ENCODE measurements around the gene COA6. TPM values are rescaled to one million over a fixed set of nuclear protein-coding genes. Genes with fewer than 3 reads are reported as not detected.
A peak's percentile ranks its signal among the peaks of the same experiment; 100 is the strongest.

COA6 gene
- total and polyA plus RNA-seq, 2 of the 8 experiments (the other 6 are each of a cell fraction or from before 2014, with no cell fraction given): 22.9 to 44.9 TPM

- H3K14ac ChIP-seq (ENCODE audit: insufficient read length): no peak overlapping the region
- ChIA-PET POLR2A (ENCODE audit: partially characterized antibody) (no interaction called here), CTCF (ENCODE audit: partially characterized antibody) (interaction anchor here (1.0 to 3.4 kb wide), 3 partner anchors 35 to 247 kb away, joined by 3 to 15 read pairs (median 3); no protein-coding TSS in a partner anchor)
- peaks cover 0 to 12% of the 10 kb centered on the region in 2 experiments; a peak in 2 of 4 replicates for H3K79me2 ChIP-seq (ENCODE audit: control insufficient read depth in 1 of 2, insufficient read depth in 2 of 2, low read length in 2 of 2)
- no peaks in the 10 kb centered on the region for H4K20me1 ChIP-seq (replicated peaks in 1 of 2; ENCODE audit: control insufficient read depth in 1 of 2, insufficient read depth in 2 of 2, low read length in 2 of 2)
- no peak for FAIRE-seq
- H3K23ac ChIP-seq (ENCODE audit: insufficient read length): no peak overlapping the region
- WGBS, 2 experiments (ENCODE audit: extremely low coverage in 1 of 2, insufficient coverage in 1 of 2, insufficient read length in 1 of 2, insufficient replicate concordance in 2 of 2, low coverage in 1 of 2, low lambda C conversion rate in 2 of 2, missing lambda C conversion rate in 1 of 2): 72% methylated on average over 9 of the region's 9 CpGs; no CpG with 5 or more reads in 1 of the 2 experiments
- H4K91ac ChIP-seq (replicated peaks; ENCODE audit: insufficient read length, low read length): no peak overlapping the region
- no peak overlapping the region for H3K4ac ChIP-seq (replicated peaks; ENCODE audit: insufficient read length, low read depth, low read length)
- no peak overlapping the region for H2AK5ac ChIP-seq (ENCODE audit: low read depth, low read length)
- no peaks in the 10 kb centered on the region; a peak in 1 of 7 replicates for H3K27me3 ChIP-seq (replicated peaks in 1 of 4; ENCODE audit: control insufficient read depth in 3 of 4, extremely low read depth in 1 of 4, insufficient read depth in 3 of 4, low read length in 3 of 4)
- H2BK120ac ChIP-seq (replicated peaks; ENCODE audit: low read depth, low read length): no peak overlapping the region
- H4K5ac ChIP-seq (ENCODE audit: insufficient read length, low read depth, low read length): no peak overlapping the region
- peak overlapping the region; percentile 77 to 96 (median 94); a peak in 6 of 8 replicates for H3K4me3 ChIP-seq (ENCODE audit: extremely low read depth in 1 of 4, insufficient read depth in 2 of 4, low read depth in 3 of 4, low read length in 4 of 4)
- no peak overlapping the region for H3K27ac ChIP-seq (ENCODE audit: low read depth, low read length)
- TF ChIP-seq SIRT6 (IDR thresholded peaks at IDR 0.05; ENCODE audit: low read length): no peak
- TF ChIP-seq, protein P1, sequence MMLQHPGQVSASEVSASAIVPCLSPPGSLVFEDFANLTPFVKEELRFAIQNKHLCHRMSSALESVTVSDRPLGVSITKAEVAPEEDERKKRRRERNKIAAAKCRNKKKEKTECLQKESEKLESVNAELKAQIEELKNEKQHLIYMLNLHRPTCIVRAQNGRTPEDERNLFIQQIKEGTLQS (IDR thresholded peaks at IDR 0.05; ENCODE audit: insufficient read depth, low read depth, low read length): no peak
- no peak for TF ChIP-seq SUZ12 (IDR thresholded peaks at IDR 0.05; ENCODE audit: low read length)
- TF ChIP-seq ASH2L (IDR thresholded peaks at IDR 0.05; ENCODE audit: low read length): no peak
- no peaks in the 10 kb centered on the region for H3K23me2 ChIP-seq (ENCODE audit: low read depth, low read length)
- no peak overlapping the region for H2BK15ac ChIP-seq (ENCODE audit: low read length)
- no peak overlapping the region for H2BK12ac ChIP-seq (ENCODE audit: low read depth, low read length)
- no peak overlapping the region for H3K18ac ChIP-seq (ENCODE audit: extremely low read depth, low read length)
- no peak overlapping the region for H4K8ac ChIP-seq (ENCODE audit: extremely low read depth, insufficient read depth, low read length)
- H3K9me3 ChIP-seq (ENCODE audit: insufficient read depth in 2 of 2, low read depth in 1 of 2, low read length in 1 of 2): no peaks in the 10 kb centered on the region
- no peak for DNase-seq (ENCODE audit: low read depth in 1 of 2, low spot score in 2 of 2)
- peaks cover 6 to 17% (median 9%) of the 10 kb centered on the region in 4 experiments; a peak in 6 of 8 replicates for H3K36me3 ChIP-seq (ENCODE audit: control insufficient read depth in 2 of 4, insufficient read depth in 4 of 4, low read length in 3 of 4)
- no peak overlapping the region for H2BK20ac ChIP-seq (ENCODE audit: low read length)
- H3K4me2 ChIP-seq (ENCODE audit: insufficient read depth in 1 of 2, low read depth in 2 of 2, low read length in 2 of 2): peak overlapping the region; percentile 66 to 70
- H3K4me1 ChIP-seq (replicated peaks in 1 of 4; ENCODE audit: control insufficient read depth in 3 of 4, insufficient read depth in 4 of 4, low read length in 3 of 4): peaks cover 0 to 4% (median 1%) of the 10 kb centered on the region in 4 experiments; a peak in 3 of 7 replicates
- H2BK5ac ChIP-seq (ENCODE audit: low read depth, low read length): no peak overlapping the region
- H3K9ac ChIP-seq (replicated peaks in 1 of 4; ENCODE audit: extremely low read depth in 1 of 4, low read depth in 3 of 4, low read length in 3 of 4): peak overlapping the region in 2 of 4 experiments; percentile 0 to 43; a peak in 3 of 7 replicates
- H3K56ac ChIP-seq (replicated peaks; ENCODE audit: insufficient read length, low read depth, low read length): no peak overlapping the region
- no peak overlapping the region for H2AFZ ChIP-seq (ENCODE audit: low read length)
- no peaks in the 10 kb centered on the region for H3K79me1 ChIP-seq (ENCODE audit: low read depth, low read length)
Observed at GRCh38 chr1:234372011-234372757, 1.1 kb upstream of the COA6 start.

Data from H1 (cell line).